ENCODE measurements around the gene TPPP3.

The TPPP3 gene

DNA sequence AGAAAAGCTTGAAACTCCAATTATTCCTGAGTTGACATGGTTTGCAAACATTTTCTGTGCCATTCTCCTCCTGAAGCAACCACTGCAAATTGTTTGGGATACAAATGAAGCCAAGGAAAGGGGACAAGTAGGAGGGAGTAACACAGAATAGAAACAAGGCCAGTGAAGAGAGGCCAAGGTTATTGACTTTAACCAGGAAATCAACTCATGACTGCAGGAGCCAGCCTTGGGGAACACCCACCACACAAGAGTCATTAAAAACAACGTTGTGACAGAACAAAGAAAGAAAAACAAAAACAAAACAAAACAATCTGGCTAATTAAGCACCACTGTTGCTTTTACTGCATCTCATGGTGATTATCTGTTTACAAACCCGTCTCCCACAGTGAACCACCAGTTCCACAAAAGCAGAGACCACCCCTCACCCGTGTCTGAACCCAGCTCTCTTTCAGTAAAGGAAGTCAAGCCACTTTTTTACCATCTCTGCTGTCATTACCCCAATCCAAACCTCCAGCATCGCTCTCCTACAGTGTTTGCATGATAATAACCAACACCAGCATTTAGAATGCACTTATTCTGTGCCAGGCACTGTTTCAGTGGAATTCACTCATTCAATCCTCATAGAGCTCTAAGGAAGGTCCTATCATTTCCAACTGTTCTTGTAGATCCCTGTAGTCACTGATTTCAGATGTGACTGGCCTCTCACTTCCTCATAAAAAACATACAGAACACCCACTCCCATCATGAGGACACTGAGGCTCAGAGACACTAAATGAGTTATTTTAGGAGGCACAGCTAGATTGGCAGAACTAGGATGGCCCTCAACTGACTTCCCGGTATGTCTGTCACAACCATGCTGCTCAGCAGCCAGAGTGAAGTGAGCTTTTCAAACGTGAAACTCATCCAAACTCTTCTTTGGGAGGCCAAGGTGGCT lies 20.9 kb upstream of the TPPP3 start:
- no peak overlapping the region for H3K4me3 ChIP-seq (ENCODE audit: low read depth, low read length)
- in situ Hi-C loops (cut with HindIII; ENCODE audit: low sequenced_read_pairs): no loop called here
- TF ChIP-seq, protein P1, sequence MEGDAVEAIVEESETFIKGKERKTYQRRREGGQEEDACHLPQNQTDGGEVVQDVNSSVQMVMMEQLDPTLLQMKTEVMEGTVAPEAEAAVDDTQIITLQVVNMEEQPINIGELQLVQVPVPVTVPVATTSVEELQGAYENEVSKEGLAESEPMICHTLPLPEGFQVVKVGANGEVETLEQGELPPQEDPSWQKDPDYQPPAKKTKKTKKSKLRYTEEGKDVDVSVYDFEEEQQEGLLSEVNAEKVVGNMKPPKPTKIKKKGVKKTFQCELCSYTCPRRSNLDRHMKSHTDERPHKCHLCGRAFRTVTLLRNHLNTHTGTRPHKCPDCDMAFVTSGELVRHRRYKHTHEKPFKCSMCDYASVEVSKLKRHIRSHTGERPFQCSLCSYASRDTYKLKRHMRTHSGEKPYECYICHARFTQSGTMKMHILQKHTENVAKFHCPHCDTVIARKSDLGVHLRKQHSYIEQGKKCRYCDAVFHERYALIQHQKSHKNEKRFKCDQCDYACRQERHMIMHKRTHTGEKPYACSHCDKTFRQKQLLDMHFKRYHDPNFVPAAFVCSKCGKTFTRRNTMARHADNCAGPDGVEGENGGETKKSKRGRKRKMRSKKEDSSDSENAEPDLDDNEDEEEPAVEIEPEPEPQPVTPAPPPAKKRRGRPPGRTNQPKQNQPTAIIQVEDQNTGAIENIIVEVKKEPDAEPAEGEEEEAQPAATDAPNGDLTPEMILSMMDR (IDR thresholded peaks at IDR 0.05; ENCODE audit: low read depth, low read length, missing control alignments): no peak
- no peak for DNase-seq (ENCODE audit: low read depth)

DNA sequence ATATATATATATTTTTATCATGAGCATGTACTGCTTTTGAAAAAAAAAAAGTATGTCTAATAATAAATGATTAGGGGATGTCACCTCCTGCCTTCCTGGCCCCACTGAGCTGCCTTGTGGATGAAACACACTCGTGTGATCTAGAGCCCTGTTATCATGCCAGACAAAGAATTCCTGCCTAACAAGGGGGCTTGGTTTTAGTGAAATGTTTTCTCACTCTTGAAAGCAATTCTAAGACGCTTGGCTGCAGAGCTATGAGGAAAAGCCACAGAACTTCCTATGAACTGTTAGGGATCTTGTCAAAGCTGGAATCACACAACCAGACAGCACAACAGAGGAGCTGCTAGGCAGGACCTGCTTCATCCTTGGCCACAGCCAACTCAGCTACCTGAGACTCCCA lies 19.0 kb upstream of the TPPP3 start:
- TF ChIP-seq, protein P1 (IDR thresholded peaks at IDR 0.05; ENCODE audit: low read depth, low read length, missing control alignments): no peak
- H3K4me3 ChIP-seq (ENCODE audit: low read depth, low read length): no peak overlapping the region
- no peak for DNase-seq (ENCODE audit: low read depth)
- in situ Hi-C loops (cut with HindIII; ENCODE audit: low sequenced_read_pairs): no loop called here

DNA sequence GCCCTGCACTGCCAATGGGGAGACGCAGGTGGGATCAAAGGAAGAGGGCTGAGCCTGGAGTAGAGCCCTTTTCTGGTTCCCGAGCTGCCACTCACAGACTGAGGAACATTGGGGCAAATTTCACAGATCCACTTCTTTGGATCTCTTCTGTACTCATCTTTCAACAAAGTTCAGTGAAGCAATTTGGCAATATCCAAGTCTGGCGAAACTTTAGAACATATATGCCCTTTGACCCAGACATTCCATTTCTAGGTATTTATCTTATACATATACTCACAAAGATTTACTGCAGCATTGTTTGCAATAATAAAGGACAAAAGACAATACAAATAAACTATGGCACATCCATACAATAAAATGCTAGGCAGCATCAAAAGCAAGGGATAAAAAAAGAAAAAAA lies 18.0 kb upstream of the TPPP3 start:
- no peak overlapping the region for H3K4me3 ChIP-seq (ENCODE audit: low read depth, low read length)
- in situ Hi-C loops (cut with HindIII; ENCODE audit: low sequenced_read_pairs): no loop called here
- TF ChIP-seq, protein P1 (IDR thresholded peaks at IDR 0.05; ENCODE audit: low read depth, low read length, missing control alignments): no peak
- DNase-seq (ENCODE audit: low read depth): no peak

DNA sequence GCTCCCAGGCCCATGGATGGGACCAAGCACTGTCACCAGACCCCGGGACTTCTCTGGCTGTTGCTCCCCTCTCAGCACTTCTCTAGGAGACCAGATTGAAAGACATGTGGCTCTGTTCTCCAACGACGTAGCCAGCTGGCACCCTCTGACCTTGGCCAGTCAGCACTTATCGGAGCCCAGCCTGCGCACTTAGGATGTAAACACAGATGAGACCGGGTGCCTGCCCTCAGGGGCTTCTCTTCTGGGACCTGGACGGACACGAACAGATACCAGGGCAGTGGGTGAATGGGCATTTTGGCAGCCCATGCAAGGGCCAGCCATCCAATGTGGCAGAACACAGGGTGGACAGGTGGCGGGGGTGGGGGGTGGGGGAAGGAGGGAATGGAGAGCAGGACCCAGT lies 16.3 kb upstream of the TPPP3 start:
- TF ChIP-seq, protein P1 (IDR thresholded peaks at IDR 0.05; ENCODE audit: low read depth, low read length, missing control alignments): no peak
- no peak overlapping the region for H3K4me3 ChIP-seq (ENCODE audit: low read depth, low read length)
- DNase-seq (ENCODE audit: low read depth): no peak
- in situ Hi-C loops (cut with HindIII; ENCODE audit: low sequenced_read_pairs): no loop called here

DNA sequence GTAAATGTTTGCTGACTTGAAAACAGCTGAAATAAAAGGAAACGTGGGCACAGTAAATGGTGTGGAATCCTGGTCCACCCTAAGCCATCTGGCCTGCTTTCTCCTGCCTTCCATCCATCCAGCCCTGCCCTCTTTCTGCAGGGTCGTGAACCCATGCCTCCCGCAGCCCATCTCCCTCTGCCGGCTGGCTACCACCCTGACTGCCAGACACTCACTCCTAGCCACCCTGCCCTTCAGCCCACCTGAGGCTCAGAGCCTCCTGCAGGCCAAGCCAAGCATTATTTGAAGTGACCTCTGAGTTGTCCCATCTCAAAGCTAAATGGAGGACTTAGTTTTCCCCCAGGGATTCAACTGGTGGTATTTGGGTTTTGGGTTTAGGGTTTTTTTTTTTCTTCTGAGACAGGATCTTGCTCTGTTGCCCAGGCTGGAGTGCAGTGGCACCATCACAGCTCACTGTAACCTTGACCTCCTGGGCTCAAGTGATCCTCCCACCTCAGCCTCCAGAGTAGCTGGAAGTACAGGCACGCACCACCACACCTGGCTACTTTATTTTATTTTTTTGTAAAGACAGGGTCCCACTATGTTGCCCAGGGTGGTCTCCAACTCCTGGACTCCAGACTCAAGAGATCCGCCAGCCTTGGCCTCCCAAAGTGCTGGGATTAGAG lies 14.6 kb upstream of the TPPP3 start:
- in situ Hi-C loops (cut with HindIII; ENCODE audit: low sequenced_read_pairs): no loop called here
- no peak for DNase-seq (ENCODE audit: low read depth)
- TF ChIP-seq, protein P1 (IDR thresholded peaks at IDR 0.05; ENCODE audit: low read depth, low read length, missing control alignments): no peak
- H3K4me3 ChIP-seq (ENCODE audit: low read depth, low read length): no peak overlapping the region

DNA sequence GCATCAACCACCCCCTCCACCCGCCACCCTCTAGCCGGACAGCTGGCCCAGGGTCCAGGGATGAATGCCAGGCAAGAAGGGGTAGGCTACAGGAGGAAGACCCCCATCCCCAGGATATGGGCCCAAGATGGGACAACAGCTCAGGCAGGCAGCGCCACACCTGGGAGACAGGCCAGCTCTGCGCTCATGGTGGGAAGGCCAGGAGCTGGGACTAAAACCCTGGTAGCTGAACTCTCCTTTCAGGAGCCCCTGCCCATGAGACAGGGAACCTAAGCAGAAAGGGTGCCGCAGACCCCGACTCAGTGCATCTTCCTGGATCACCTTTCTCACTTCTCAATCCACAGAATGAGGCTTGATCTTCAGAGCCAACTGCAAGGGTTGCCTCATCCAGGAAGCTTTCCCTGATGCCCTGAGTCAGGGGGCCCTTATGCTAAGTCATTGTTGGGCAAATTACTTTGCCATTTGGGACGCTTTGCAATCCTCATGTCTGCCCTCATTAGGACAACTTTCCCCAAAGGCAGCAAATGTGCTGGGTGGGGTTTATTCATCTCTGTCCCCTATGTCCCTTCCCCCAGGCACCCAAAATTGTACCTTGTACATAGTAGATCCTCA lies 14.0 kb upstream of the TPPP3 start:
- H3K4me3 ChIP-seq (ENCODE audit: low read depth, low read length): no peak overlapping the region
- DNase-seq (ENCODE audit: low read depth): no peak
- TF ChIP-seq, protein P1 (IDR thresholded peaks at IDR 0.05; ENCODE audit: low read depth, low read length, missing control alignments): no peak
- in situ Hi-C loops (cut with HindIII; ENCODE audit: low sequenced_read_pairs): no loop called here
